HG03457 (cell line): ENCODE data around the gene MYL2.

Experiments used
- ATAC-seq: cut with Tn5 transposase; IDR thresholded peaks from one replicate; pipeline ENCODE4 v1.9.1; 2021; ENCODE audit warnings: moderate number of reproducible peaks; ENCODE audit not compliant: unreplicated experiment

Gene MYL2

DNA sequence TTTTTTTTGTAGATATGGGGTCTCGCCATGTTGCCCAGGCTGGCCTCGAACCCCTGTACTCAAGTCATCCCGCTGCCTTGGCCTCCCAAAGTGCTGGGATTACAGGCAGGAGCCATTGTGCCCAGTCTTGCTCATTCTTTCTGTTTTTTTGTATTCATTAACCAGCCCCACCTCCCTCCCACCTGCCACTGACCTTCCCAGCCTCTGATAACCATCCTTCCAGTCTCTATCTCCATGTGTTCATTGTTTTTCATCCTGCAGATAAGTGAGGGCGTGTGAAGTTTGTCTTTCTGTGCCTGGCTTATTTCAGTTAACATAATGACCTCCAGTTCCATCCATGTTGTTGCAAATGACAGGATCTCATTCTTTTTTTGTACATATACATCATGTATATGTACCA, 19.0 kb downstream of the MYL2 start:
- ATAC-seq, result no peak

- ATAC-seq, result no peak
Measured at GRCh38 chr12:110896559-110896958, 23.8 kb downstream of the MYL2 start.

GRCh38 chr12:110893956-110894355, 26.4 kb downstream of the MYL2 start:
- ATAC-seq, result no peak

DNA sequence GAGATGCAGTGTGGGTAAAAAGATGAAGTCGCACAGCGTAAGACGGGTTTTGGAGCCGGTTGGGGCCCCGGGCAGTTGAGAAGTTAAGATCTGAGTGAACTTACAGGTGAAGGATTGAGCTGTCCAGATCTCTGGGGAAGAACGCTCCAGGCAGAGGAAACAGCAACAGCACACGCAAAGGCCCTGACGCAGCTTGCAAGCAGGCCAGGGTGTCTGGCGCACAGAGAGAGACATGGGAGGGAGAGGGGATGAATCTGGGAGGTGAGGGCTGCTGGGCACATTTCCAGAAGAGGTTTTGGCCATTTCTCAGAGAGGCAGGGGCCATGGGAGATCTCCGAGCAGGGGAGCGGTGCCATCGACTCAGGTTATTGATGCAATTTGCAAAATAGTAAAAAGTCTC, 31.0 kb downstream of the MYL2 start:
- ATAC-seq, result no peak

DNA sequence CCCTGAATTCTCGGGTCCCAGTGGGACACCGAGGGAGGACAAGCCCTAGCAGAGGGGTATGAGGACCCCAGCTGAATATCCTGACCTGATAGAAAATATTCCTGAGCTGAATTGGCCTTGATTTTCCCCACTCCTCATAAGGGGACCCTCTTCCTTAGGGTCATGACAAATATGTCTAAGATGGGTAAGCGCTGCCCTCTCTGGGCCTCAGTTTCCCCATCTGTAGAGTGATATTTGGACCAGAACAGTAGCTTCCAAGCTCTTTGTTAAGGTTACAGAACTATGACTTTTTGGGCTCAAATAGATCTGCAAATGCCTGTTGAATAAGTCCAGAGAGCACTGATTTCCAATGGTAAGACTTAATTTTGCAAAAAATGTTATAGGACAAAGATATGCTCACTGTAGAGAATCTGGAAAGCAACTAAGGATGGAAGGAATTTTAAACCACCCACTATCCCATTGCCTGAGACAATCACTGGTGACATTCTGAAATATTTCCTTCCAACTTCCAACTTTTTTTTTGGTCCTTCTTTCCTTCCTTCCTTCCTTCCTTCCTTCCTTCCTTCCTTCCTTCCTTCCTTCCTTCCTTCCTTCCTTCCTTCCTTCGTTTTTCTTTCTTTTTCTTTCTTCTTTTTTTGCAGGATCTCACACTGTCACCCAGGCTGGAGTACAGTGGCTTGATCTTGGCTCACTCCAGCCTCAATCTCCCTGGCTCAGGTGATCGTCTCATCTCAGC, 32.0 kb downstream of the MYL2 start:
- no peak for ATAC-seq

- ATAC-seq, result no peak
Measured at GRCh38 chr12:110885152-110885840, 35.1 kb downstream of the MYL2 start.

DNA sequence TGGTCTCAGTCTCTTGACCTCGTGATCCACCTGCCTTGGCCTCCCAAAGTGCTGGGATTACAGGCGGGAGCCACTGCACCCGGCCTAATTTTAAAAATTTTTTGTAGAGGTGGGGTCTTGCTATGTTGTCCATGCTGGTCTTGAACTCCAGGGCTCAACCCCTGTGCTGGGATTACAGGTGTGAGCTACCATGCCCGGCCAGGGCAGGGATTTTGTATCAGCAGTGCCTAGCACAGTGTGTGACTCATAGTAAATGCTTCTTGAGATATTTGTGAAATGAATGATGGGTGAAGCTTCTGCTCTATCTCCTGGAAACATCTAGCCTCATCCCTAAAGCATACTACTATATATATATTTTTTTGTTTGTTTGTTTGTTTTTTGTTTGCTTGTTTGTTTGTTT, 37.1 kb downstream of the MYL2 start:
- no peak for ATAC-seq

DNA sequence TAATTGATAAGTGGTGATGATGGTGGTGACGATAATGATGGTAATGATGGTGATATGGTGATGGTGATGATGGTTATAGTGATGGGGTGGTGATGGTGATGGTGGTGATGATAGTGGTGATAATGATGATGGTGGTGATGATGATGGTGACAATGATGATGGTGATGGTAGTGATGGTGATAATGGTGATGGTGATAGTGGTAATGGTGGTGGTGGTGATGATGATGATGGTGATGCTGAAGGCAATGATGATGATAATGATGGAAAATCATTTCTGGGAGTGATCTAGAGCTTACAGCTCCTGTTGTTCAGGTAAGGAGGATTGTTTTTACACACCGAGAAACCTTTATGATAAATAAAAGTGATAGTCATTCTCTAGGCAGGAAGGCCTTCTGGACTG, 39.7 kb downstream of the MYL2 start:
- ATAC-seq, result no peak

GRCh38 chr12:110874781-110875180, 45.6 kb downstream of the MYL2 start:
- ATAC-seq, result no peak

DNA sequence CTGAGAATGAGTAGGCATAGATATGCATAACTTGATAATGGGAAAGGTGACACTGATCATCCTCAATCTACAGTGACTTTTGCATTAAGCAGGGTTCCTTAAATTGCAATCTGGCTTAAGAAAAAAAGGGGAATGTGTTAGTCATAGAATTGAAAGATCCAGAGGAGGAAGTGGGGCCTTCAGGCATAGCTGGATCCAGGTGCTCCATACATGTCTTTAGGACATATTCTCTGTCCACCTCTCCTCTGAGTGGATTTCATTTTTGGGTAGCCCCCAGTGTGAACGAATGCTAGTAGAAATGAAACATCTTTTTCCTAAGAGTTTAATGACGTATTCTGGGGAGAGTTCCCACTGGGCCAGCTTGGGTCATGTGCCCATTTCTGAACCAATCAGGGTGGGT, 46.0 kb downstream of the MYL2 start:
- no peak for ATAC-seq

DNA sequence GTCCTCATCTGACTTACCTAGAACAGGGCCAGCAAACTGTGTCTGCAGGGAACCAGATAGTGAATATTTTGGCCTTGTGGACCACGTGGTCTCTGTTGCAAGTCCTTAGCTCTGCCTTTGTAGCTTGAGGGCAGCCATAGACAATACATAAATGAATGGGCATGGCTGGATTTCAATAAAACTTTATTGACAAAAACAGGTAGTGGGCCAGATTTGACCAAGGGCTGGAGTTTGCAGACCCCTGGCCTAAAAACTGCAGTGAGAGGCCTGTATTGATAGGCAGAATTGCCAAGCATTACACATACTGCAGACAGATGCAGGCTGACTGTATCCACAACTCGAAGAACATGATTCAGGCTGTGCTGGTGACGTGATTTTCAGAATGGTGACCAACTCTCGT, 48.3 kb downstream of the MYL2 start:
- no peak for ATAC-seq

- ATAC-seq, result no peak
Measured at GRCh38 chr12:110869803-110870202, 50.6 kb downstream of the MYL2 start.

DNA sequence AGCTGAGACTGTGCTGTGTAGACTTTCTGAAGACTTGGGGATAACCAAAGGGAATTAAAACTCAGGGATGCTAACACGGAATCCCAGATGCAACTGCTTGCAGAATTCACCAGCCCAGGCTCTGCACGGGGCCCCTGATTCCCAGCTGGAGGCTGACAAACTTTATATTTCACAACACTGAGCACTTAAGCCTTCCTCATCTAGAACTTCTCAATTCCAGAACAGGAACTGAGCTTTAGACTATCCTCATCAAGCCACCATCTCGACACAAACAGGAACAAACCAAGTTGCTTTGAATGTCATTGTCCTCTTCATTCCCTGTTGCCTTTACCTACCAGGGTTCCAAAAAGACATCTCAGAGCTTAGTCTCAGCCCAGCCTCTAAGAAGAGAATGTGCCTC, 51.4 kb downstream of the MYL2 start:
- ATAC-seq, result no peak

DNA sequence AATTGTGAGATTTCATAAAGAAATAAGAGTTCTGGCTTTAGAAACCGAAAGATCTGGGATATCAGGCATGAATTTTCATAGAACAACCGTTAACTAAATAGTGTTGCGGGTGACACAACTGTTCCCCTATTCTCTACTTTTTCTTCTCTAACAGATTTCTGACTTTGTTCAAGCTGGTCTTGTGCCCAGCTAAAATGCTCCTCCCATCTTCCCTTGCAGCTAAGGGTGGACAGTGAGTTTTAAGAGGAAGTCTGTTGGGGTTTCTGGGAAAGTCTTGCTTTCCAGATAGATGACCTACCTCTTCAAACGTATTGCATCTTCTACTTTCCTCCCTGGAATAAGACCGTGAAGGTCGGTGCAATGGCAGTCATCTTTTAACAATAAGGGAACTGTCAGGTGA, 54.9 kb downstream of the MYL2 start:
- ATAC-seq, result no peak

- no peak for ATAC-seq
Measured at GRCh38 chr12:110863161-110863560, 57.2 kb downstream of the MYL2 start.

- no peak for ATAC-seq
Measured at GRCh38 chr12:110862329-110862728, 58.0 kb downstream of the MYL2 start.

- ATAC-seq, result no peak
Measured at GRCh38 chr12:110861729-110862128, 58.6 kb downstream of the MYL2 start.
